Measurements from ENCODE around the gene ZZZ3. TPM values are rescaled to one million over a fixed set of nuclear protein-coding genes. Genes with fewer than 3 reads are reported as not detected.

Gene ZZZ3
- total and polyA plus RNA-seq, 4 donors: 9.9 to 133 (median 22.9) TPM

DNA sequence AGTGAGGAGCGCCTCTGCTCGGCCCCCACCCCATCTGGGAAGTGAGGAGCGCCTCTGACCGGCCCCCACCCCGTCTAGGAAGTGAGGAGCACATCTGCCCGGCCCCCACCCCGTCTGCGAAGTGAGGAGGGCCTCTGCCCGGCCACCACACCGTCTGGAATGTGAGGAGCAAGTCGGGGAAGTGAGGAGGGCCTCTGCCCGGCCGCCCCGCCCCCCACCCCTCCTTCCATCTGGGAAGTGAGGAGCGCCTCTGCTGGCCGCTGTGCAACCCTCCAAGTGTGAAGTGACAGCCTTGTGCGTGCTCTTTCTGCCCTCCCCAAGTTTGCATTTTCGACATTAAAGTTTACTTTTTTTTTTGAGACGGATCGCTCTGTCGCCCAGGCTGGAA, 5.1 kb upstream of the ZZZ3 start:
- ATAC-seq (ENCODE audit: insufficient read depth, low FRiP score): no peak
- H3K27ac ChIP-seq (ENCODE audit: low read depth in 1 of 2, low read length in 1 of 2): no peak overlapping the region
- 31 to 45% methylated on average over 18 to 21 of the region's 21 CpGs for WGBS, 2 donors

GRCh38 chr1:77686796-77687518, 4.5 kb upstream of the ZZZ3 start:
- 89% methylated on average over 27 to 33 of the region's 33 CpGs for WGBS, 2 donors
- TF ChIP-seq CTCF (IDR thresholded peaks at IDR 0.05; ENCODE audit: control extremely low read depth, extremely low read depth): no peak
- H3K36me3 ChIP-seq (ENCODE audit: control insufficient read depth in 4 of 4, insufficient read depth in 4 of 4, low read length in 4 of 4): peaks cover 0 to 5% (median 2%) of the 10 kb centered on the region in 4 donors
- peaks cover 0 to 8% (median 2%) of the 10 kb centered on the region in 5 donors for H3K4me1 ChIP-seq (ENCODE audit: control insufficient read depth in 5 of 5, insufficient read depth in 5 of 5, low read length in 5 of 5)
- no peaks in the 10 kb centered on the region for H3K27me3 ChIP-seq (ENCODE audit: control insufficient read depth in 3 of 3, insufficient read depth in 3 of 3, low read length in 2 of 3)
- H3K9me3 ChIP-seq (ENCODE audit: control insufficient read depth in 4 of 4, insufficient read depth in 3 of 4, low read length in 3 of 4): no peaks in the 10 kb centered on the region
- H3K4me3 ChIP-seq: no peak overlapping the region
- no peak for ATAC-seq (ENCODE audit: insufficient read depth, low FRiP score)
- no peak for DNase-seq
- H3K27ac ChIP-seq (ENCODE audit: low read depth in 1 of 2, low read length in 1 of 2): no peak overlapping the region
- H3K9ac ChIP-seq (ENCODE audit: insufficient read depth in 1 of 2, low read length in 2 of 2): no peak overlapping the region

More for the DNA sequence above, 5.1 kb upstream of the ZZZ3 start:
- peak; percentile 64 to 75 (median 66) for DNase-seq
- no peak overlapping the region for H3K9ac ChIP-seq (ENCODE audit: insufficient read depth in 1 of 2, low read length in 2 of 2)
- no peak overlapping the region for H3K4me3 ChIP-seq
- TF ChIP-seq CTCF (IDR thresholded peaks at IDR 0.05; ENCODE audit: control extremely low read depth, extremely low read depth): no peak
- no peaks in the 10 kb centered on the region for H3K27me3 ChIP-seq (ENCODE audit: control insufficient read depth in 3 of 3, insufficient read depth in 3 of 3, low read length in 2 of 3)
- peaks cover 0 to 7% (median 4%) of the 10 kb centered on the region in 4 donors for H3K36me3 ChIP-seq (ENCODE audit: control insufficient read depth in 4 of 4, insufficient read depth in 4 of 4, low read length in 4 of 4)
- H3K9me3 ChIP-seq (ENCODE audit: control insufficient read depth in 4 of 4, insufficient read depth in 3 of 4, low read length in 3 of 4): no peaks in the 10 kb centered on the region
- H3K4me1 ChIP-seq (ENCODE audit: control insufficient read depth in 5 of 5, insufficient read depth in 5 of 5, low read length in 5 of 5): peaks cover 0 to 8% (median 0%) of the 10 kb centered on the region in 5 donors

GRCh38 chr1:77683160-77684148, 996 bp upstream of the ZZZ3 start:
- H3K4me1 ChIP-seq (ENCODE audit: control insufficient read depth in 5 of 5, insufficient read depth in 5 of 5, low read length in 5 of 5): peaks cover 0 to 17% (median 3%) of the 10 kb centered on the region in 5 donors
- no peaks in the 10 kb centered on the region for H3K9me3 ChIP-seq (ENCODE audit: control insufficient read depth in 4 of 4, insufficient read depth in 3 of 4, low read length in 3 of 4)
- no peaks in the 10 kb centered on the region for H3K27me3 ChIP-seq (ENCODE audit: control insufficient read depth in 3 of 3, insufficient read depth in 3 of 3, low read length in 2 of 3)
- peak; percentile 64 for TF ChIP-seq CTCF (IDR thresholded peaks at IDR 0.05; ENCODE audit: control extremely low read depth, extremely low read depth)
- peak overlapping the region; percentile 99 for H3K27ac ChIP-seq (ENCODE audit: low read depth in 1 of 2, low read length in 1 of 2)
- no peaks in the 10 kb centered on the region for H3K36me3 ChIP-seq (ENCODE audit: control insufficient read depth in 4 of 4, insufficient read depth in 4 of 4, low read length in 4 of 4)
- 0 to 1% methylated on average over 63 to 72 of the region's 72 CpGs for WGBS, 2 donors
- H3K4me3 ChIP-seq: peak overlapping the region; percentile 85
- peak; percentile 95 for ATAC-seq (ENCODE audit: insufficient read depth, low FRiP score)
- peak; percentile 94 to 96 (median 95) for DNase-seq
- H3K9ac ChIP-seq (ENCODE audit: insufficient read depth in 1 of 2, low read length in 2 of 2): peak overlapping the region; percentile 65 to 99
